Measurements from ENCODE around the gene ZFPM1.

ZFPM1 gene

GRCh38 chr16:88472637-88473205, 19.6 kb downstream of the ZFPM1 start:
- H3K14ac ChIP-seq (ENCODE audit: low read length): no peak overlapping the region
- no peak overlapping the region for H3K4me2 ChIP-seq (ENCODE audit: low read length)
- no peak overlapping the region for H3K4ac ChIP-seq (ENCODE audit: low read depth, low read length)
- no peak overlapping the region for H2BK12ac ChIP-seq (ENCODE audit: low read length)
- H2AK5ac ChIP-seq (ENCODE audit: low read length): no peak overlapping the region
- no peak overlapping the region for H3K18ac ChIP-seq (ENCODE audit: low read length)
- WGBS (ENCODE audit: extremely low coverage, insufficient coverage, insufficient read length): no CpG with 5 or more reads among the region's 22 CpGs
- H3K4me3 ChIP-seq (ENCODE audit: low read depth, low read length): no peak overlapping the region
- H4K8ac ChIP-seq (ENCODE audit: low read depth, low read length): no peak overlapping the region
- no peak overlapping the region for H3K9ac ChIP-seq (ENCODE audit: low read length)
- peaks cover 6% of the 10 kb centered on the region for H3K9me3 ChIP-seq (ENCODE audit: insufficient read depth, low read depth, low read length)
- peaks cover 3 to 7% of the 10 kb centered on the region in 2 experiments for H3K36me3 ChIP-seq (ENCODE audit: control insufficient read depth in 1 of 2, insufficient read depth in 2 of 2, low read length in 2 of 2)
- no peak overlapping the region for H4K12ac ChIP-seq (ENCODE audit: low read depth, low read length)
- no peak overlapping the region for H3K27ac ChIP-seq (ENCODE audit: low read depth, low read length)
- H4K91ac ChIP-seq (ENCODE audit: low read depth, low read length): no peak overlapping the region
- no peaks in the 10 kb centered on the region for H3K79me1 ChIP-seq (ENCODE audit: low read length)
- H3K27me3 ChIP-seq (ENCODE audit: insufficient read depth, low read length): no peaks in the 10 kb centered on the region
- no peak overlapping the region for H2BK120ac ChIP-seq (ENCODE audit: insufficient read depth, low read length, poor library complexity)
- no peaks in the 10 kb centered on the region for H3K79me2 ChIP-seq (ENCODE audit: control insufficient read depth, insufficient read depth, low read length, poor library complexity)
- H3K4me1 ChIP-seq (ENCODE audit: control insufficient read depth in 1 of 2, insufficient read depth in 2 of 2, low read length in 2 of 2): peaks cover 0 to 4% of the 10 kb centered on the region in 2 experiments
- no peak overlapping the region for H2AFZ ChIP-seq (ENCODE audit: insufficient read depth, low read length, poor library complexity)
- no peak overlapping the region for H3K23ac ChIP-seq (ENCODE audit: low read length)
- H2BK5ac ChIP-seq (ENCODE audit: low read depth, low read length, poor library complexity): no peak overlapping the region
- DNase-seq: no peak

- H3K79me2 ChIP-seq (ENCODE audit: control insufficient read depth, insufficient read depth, low read length, poor library complexity): no peaks in the 10 kb centered on the region
- H4K12ac ChIP-seq (ENCODE audit: low read depth, low read length): no peak overlapping the region
- no peak for DNase-seq
- no peak overlapping the region for H4K8ac ChIP-seq (ENCODE audit: low read depth, low read length)
- no peaks in the 10 kb centered on the region for H3K79me1 ChIP-seq (ENCODE audit: low read length)
- WGBS (ENCODE audit: extremely low coverage, insufficient coverage, insufficient read length): no CpG with 5 or more reads among the region's 43 CpGs
- peaks cover 3 to 7% of the 10 kb centered on the region in 2 experiments for H3K36me3 ChIP-seq (ENCODE audit: control insufficient read depth in 1 of 2, insufficient read depth in 2 of 2, low read length in 2 of 2)
- H3K4me2 ChIP-seq (ENCODE audit: low read length): no peak overlapping the region
- no peak overlapping the region for H2AFZ ChIP-seq (ENCODE audit: insufficient read depth, low read length, poor library complexity)
- no peak overlapping the region for H3K14ac ChIP-seq (ENCODE audit: low read length)
- no peaks in the 10 kb centered on the region for H3K4me1 ChIP-seq (ENCODE audit: control insufficient read depth in 1 of 2, insufficient read depth in 2 of 2, low read length in 2 of 2)
- no peak overlapping the region for H2AK5ac ChIP-seq (ENCODE audit: low read length)
- H3K9me3 ChIP-seq (ENCODE audit: insufficient read depth, low read depth, low read length): peaks cover 6% of the 10 kb centered on the region
- no peak overlapping the region for H3K27ac ChIP-seq (ENCODE audit: low read depth, low read length)
- H3K23ac ChIP-seq (ENCODE audit: low read length): no peak overlapping the region
- no peak overlapping the region for H2BK120ac ChIP-seq (ENCODE audit: insufficient read depth, low read length, poor library complexity)
- H4K91ac ChIP-seq (ENCODE audit: low read depth, low read length): no peak overlapping the region
- H2BK5ac ChIP-seq (ENCODE audit: low read depth, low read length, poor library complexity): no peak overlapping the region
- no peak overlapping the region for H3K18ac ChIP-seq (ENCODE audit: low read length)
- no peaks in the 10 kb centered on the region for H3K27me3 ChIP-seq (ENCODE audit: insufficient read depth, low read length)
- H3K4me3 ChIP-seq (ENCODE audit: low read depth, low read length): no peak overlapping the region
- no peak overlapping the region for H3K9ac ChIP-seq (ENCODE audit: low read length)
- no peak overlapping the region for H2BK12ac ChIP-seq (ENCODE audit: low read length)
- H3K4ac ChIP-seq (ENCODE audit: low read depth, low read length): no peak overlapping the region
These were observed 20.8 kb downstream of the ZFPM1 start for GRCh38 chr16:88473666-88474534.

GRCh38 chr16:88475037-88475436, 22.0 kb downstream of the ZFPM1 start:
- WGBS (ENCODE audit: extremely low coverage, insufficient coverage, insufficient read length): no CpG with 5 or more reads among the region's 13 CpGs
- peaks cover 6% of the 10 kb centered on the region for H3K9me3 ChIP-seq (ENCODE audit: insufficient read depth, low read depth, low read length)
- H2BK12ac ChIP-seq (ENCODE audit: low read length): no peak overlapping the region
- H3K79me1 ChIP-seq (ENCODE audit: low read length): no peaks in the 10 kb centered on the region
- no peak overlapping the region for H3K4ac ChIP-seq (ENCODE audit: low read depth, low read length)
- H3K18ac ChIP-seq (ENCODE audit: low read length): no peak overlapping the region
- peaks cover 3 to 7% of the 10 kb centered on the region in 2 experiments for H3K36me3 ChIP-seq (ENCODE audit: control insufficient read depth in 1 of 2, insufficient read depth in 2 of 2, low read length in 2 of 2)
- no peak overlapping the region for H2AK5ac ChIP-seq (ENCODE audit: low read length)
- no peaks in the 10 kb centered on the region for H3K79me2 ChIP-seq (ENCODE audit: control insufficient read depth, insufficient read depth, low read length, poor library complexity)
- H3K4me1 ChIP-seq (ENCODE audit: control insufficient read depth in 1 of 2, insufficient read depth in 2 of 2, low read length in 2 of 2): no peaks in the 10 kb centered on the region
- H3K27ac ChIP-seq (ENCODE audit: low read depth, low read length): no peak overlapping the region
- H2BK5ac ChIP-seq (ENCODE audit: low read depth, low read length, poor library complexity): no peak overlapping the region
- H3K9ac ChIP-seq (ENCODE audit: low read length): no peak overlapping the region
- no peak overlapping the region for H3K4me2 ChIP-seq (ENCODE audit: low read length)
- H3K14ac ChIP-seq (ENCODE audit: low read length): no peak overlapping the region
- no peak overlapping the region for H4K12ac ChIP-seq (ENCODE audit: low read depth, low read length)
- DNase-seq: no peak
- H3K27me3 ChIP-seq (ENCODE audit: insufficient read depth, low read length): no peaks in the 10 kb centered on the region
- H4K91ac ChIP-seq (ENCODE audit: low read depth, low read length): no peak overlapping the region
- H3K4me3 ChIP-seq (ENCODE audit: low read depth, low read length): no peak overlapping the region
- no peak overlapping the region for H2AFZ ChIP-seq (ENCODE audit: insufficient read depth, low read length, poor library complexity)
- no peak overlapping the region for H3K23ac ChIP-seq (ENCODE audit: low read length)
- H4K8ac ChIP-seq (ENCODE audit: low read depth, low read length): no peak overlapping the region
- no peak overlapping the region for H2BK120ac ChIP-seq (ENCODE audit: insufficient read depth, low read length, poor library complexity)

- Histone ChIP-seq H3K36me3 (ENCODE audit: control insufficient read depth in 1 of 2, insufficient read depth in 2 of 2, low read length in 2 of 2) (peaks cover 3 to 6% of the 10 kb centered on the region in 2 experiments), H2AK5ac (ENCODE audit: low read length) (no peak overlapping the region), H3K4me2 (ENCODE audit: low read length) (no peak overlapping the region), H3K27ac (ENCODE audit: low read depth, low read length) (no peak overlapping the region), H3K4me1 (ENCODE audit: control insufficient read depth in 1 of 2, insufficient read depth in 2 of 2, low read length in 2 of 2) (no peaks in the 10 kb centered on the region), H3K14ac (ENCODE audit: low read length) (no peak overlapping the region), H4K91ac (ENCODE audit: low read depth, low read length) (no peak overlapping the region), H3K27me3 (ENCODE audit: insufficient read depth, low read length) (no peaks in the 10 kb centered on the region), H2AFZ (ENCODE audit: insufficient read depth, low read length, poor library complexity) (no peak overlapping the region), H3K23ac (ENCODE audit: low read length) (no peak overlapping the region), H3K79me2 (ENCODE audit: control insufficient read depth, insufficient read depth, low read length, poor library complexity) (no peaks in the 10 kb centered on the region), H4K12ac (ENCODE audit: low read depth, low read length) (no peak overlapping the region), H2BK5ac (ENCODE audit: low read depth, low read length, poor library complexity) (no peak overlapping the region), H3K79me1 (ENCODE audit: low read length) (no peaks in the 10 kb centered on the region), H2BK120ac (ENCODE audit: insufficient read depth, low read length, poor library complexity) (no peak overlapping the region), H2BK12ac (ENCODE audit: low read length) (no peak overlapping the region), H3K4me3 (ENCODE audit: low read depth, low read length) (no peak overlapping the region), H3K18ac (ENCODE audit: low read length) (no peak overlapping the region), H3K9ac (ENCODE audit: low read length) (no peak overlapping the region), H3K4ac (ENCODE audit: low read depth, low read length) (no peak overlapping the region), H4K8ac (ENCODE audit: low read depth, low read length) (no peak overlapping the region), H3K9me3 (ENCODE audit: insufficient read depth, low read depth, low read length) (peaks cover 5% of the 10 kb centered on the region)
- no peak for DNase-seq
- no CpG with 5 or more reads among the region's 14 CpGs for WGBS (ENCODE audit: extremely low coverage, insufficient coverage, insufficient read length)
These were observed 23.1 kb downstream of the ZFPM1 start for GRCh38 chr16:88476203-88476602.

Data from trophoblast cell (in vitro differentiated cells and primary cell).